Lower lobe of right lung (tissue), 2 donors: ENCODE measurements around the gene SNTG2. TPM values are rescaled to one million over a fixed set of nuclear protein-coding genes. Genes with fewer than 3 reads are reported as not detected.

Experiments used
- ATAC-seq, 2 donors: fragments of 200-7000 bp; cut with Tn5 transposase; one replicate each; pipeline ENCODE4 v1.9.1; 2020 to 2022; ENCODE audit warnings: mild to moderate bottlenecking in 2 of 2, moderate library complexity in 2 of 2
- DNase-seq: peaks from one replicate; pipeline ENCODE4 v3.0.0-alpha.2; 2020
- H3K27ac ChIP-seq: fragments of 200-600 bp; one replicate; pipeline ENCODE4 v1.8.0; 2022
- H3K27me3 ChIP-seq: fragments of 200-600 bp; one replicate; pipeline ENCODE4 v1.8.0; 2022; ENCODE audit warnings: low read depth
- H3K36me3 ChIP-seq: fragments of 200-600 bp; one replicate; pipeline ENCODE4 v1.8.0; 2022; ENCODE audit warnings: mild to moderate bottlenecking
- H3K4me1 ChIP-seq: fragments of 200-600 bp; one replicate; pipeline ENCODE4 v1.8.0; 2022
- H3K4me3 ChIP-seq: fragments of 200-600 bp; one replicate; pipeline ENCODE4 v1.8.0; 2022; ENCODE audit warnings: mild to moderate bottlenecking
- H3K9me3 ChIP-seq: fragments of 200-600 bp; one replicate; pipeline ENCODE4 v1.8.0; 2022
- intact Hi-C: fragments of 100-400 bp; cut with DNase I; formaldehyde crosslinking; loops from one replicate; pipeline ENCODE4 v1.11.0; 2022
- total RNA-seq: library from RNA; stranded (reverse); fragmentation: NEBNext Ultra II Directional; extraction: Animal tissue kit (Norgen Biotek cat#: 25700); gene quantifications from one replicate; pipeline ENCODE4 v1.2.1, GENCODE V29; 2021
- TF ChIP-seq, protein P1 (sequence below): fragments of 200-600 bp; IDR thresholded peaks from one replicate; pipeline ENCODE4 v1.8.0; 2022; ENCODE audit warnings: antibody characterized with exemption, mild to moderate bottlenecking
- donor health status: DM: no; HTN: yes; CAD: no; lungs with severe emphysema.

The SNTG2 gene
- total RNA-seq, 1 donor from 2014 or later: 1.4 TPM

DNA sequence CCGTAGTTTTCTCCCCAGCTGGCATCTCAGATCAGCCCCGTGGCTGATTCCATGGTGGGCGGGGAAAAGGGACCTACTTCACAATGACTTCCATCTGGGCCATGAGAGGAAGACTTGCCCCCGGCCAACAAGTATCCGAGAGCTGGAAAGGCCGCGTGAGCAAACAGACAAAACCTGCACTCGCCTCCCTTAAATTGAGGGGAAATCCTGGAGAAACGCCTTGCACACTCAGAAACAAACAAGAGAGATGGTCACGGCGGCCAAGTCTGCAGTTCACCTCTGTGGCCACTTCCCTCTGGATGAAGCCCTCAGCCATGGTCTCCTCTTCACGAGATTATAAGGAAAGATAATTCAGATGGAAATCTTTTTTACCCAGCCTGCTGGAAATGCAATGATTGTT lies 423.2 kb downstream of the SNTG2 start:
- Histone ChIP-seq H3K36me3 (no peaks in the 10 kb centered on the region), H3K27me3 (peaks cover 4% of the 10 kb centered on the region), H3K27ac (no peak overlapping the region), H3K4me3 (no peak overlapping the region), H3K9me3 (no peaks in the 10 kb centered on the region), H3K4me1 (no peaks in the 10 kb centered on the region)
- DNase-seq (no peak), ATAC-seq (no peak)
- intact Hi-C loops: no loop called here
- TF ChIP-seq, protein P1, sequence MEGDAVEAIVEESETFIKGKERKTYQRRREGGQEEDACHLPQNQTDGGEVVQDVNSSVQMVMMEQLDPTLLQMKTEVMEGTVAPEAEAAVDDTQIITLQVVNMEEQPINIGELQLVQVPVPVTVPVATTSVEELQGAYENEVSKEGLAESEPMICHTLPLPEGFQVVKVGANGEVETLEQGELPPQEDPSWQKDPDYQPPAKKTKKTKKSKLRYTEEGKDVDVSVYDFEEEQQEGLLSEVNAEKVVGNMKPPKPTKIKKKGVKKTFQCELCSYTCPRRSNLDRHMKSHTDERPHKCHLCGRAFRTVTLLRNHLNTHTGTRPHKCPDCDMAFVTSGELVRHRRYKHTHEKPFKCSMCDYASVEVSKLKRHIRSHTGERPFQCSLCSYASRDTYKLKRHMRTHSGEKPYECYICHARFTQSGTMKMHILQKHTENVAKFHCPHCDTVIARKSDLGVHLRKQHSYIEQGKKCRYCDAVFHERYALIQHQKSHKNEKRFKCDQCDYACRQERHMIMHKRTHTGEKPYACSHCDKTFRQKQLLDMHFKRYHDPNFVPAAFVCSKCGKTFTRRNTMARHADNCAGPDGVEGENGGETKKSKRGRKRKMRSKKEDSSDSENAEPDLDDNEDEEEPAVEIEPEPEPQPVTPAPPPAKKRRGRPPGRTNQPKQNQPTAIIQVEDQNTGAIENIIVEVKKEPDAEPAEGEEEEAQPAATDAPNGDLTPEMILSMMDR: no peak

DNA sequence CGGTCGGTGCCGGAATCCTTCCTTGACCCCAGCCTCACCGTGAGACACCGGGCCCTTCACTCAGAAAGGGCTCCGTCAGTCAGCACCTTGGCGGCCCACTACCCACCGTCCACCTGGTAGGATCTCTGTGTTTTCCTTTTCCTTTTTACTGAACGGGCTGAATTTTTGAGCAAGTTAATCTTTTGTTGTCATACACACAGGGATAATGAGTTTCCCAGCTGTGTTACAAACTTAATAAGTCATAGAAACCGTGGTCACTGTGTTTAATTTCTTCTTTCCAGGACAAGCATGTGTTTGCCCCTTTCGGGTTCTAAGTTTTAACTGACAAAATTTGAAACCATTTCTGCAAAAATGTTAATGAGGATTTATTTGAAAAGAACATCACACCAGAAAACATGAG lies 423.6 kb downstream of the SNTG2 start:
- Histone ChIP-seq H3K36me3 (no peaks in the 10 kb centered on the region), H3K9me3 (no peaks in the 10 kb centered on the region), H3K27me3 (peaks cover 4% of the 10 kb centered on the region), H3K4me1 (no peaks in the 10 kb centered on the region), H3K4me3 (no peak overlapping the region), H3K27ac (no peak overlapping the region)
- TF ChIP-seq, protein P1: no peak
- intact Hi-C loops: no loop called here
- DNase-seq (no peak), ATAC-seq (no peak)

DNA sequence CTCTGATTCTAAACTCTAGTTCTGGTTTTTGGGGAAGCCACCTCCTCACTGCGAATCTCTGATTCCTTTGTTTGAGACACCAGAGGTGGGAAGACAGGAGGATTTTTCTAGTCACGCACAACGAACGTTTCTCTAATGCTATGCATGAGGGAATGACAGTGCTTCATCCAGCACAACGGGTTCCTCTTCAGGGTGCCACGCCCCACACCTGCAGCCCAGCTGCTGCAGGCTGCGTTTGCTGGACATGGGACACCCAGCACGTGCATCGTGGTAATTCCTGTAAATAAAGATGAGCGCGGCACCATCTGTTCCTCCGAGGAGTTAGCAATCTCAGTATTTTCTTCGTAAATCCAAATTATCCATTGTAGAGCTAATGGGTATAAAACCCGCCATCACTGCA lies 425.1 kb downstream of the SNTG2 start:
- ATAC-seq (no peak), DNase-seq (no peak)
- TF ChIP-seq, protein P1: no peak
- no peaks in the 10 kb centered on the region for H3K9me3 ChIP-seq
- intact Hi-C loops: no loop called here
- H3K27ac ChIP-seq: no peak overlapping the region
- no peaks in the 10 kb centered on the region for H3K4me1 ChIP-seq
- no peaks in the 10 kb centered on the region for H3K36me3 ChIP-seq
- H3K4me3 ChIP-seq: no peak overlapping the region
- peaks cover 4% of the 10 kb centered on the region for H3K27me3 ChIP-seq

DNA sequence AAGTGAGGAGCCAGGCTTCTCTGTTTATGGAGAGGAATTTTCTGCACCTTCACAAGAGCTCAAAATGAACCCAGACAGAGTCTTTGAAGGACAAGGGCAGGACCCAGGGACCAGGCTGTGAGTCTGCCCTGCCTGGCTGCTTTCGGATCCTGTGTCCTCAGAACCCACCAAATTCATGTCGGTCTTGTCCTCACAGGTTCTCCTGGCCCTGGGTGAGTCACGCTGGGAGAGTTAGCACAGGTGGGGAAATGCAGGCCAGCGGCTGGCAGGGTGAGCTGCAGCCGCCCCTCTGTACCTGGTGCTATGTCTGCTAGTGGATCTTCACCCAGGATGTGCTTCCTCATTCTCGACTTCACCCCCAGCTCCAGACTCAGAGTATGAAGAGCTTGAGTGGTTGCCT lies 426.8 kb downstream of the SNTG2 start:
- Histone ChIP-seq H3K36me3 (no peaks in the 10 kb centered on the region), H3K27me3 (peaks cover 4% of the 10 kb centered on the region), H3K27ac (no peak overlapping the region), H3K4me3 (no peak overlapping the region), H3K4me1 (no peaks in the 10 kb centered on the region), H3K9me3 (no peaks in the 10 kb centered on the region)
- ATAC-seq: no peak
- DNase-seq: no peak
- intact Hi-C loops: no loop called here
- TF ChIP-seq, protein P1: no peak

DNA sequence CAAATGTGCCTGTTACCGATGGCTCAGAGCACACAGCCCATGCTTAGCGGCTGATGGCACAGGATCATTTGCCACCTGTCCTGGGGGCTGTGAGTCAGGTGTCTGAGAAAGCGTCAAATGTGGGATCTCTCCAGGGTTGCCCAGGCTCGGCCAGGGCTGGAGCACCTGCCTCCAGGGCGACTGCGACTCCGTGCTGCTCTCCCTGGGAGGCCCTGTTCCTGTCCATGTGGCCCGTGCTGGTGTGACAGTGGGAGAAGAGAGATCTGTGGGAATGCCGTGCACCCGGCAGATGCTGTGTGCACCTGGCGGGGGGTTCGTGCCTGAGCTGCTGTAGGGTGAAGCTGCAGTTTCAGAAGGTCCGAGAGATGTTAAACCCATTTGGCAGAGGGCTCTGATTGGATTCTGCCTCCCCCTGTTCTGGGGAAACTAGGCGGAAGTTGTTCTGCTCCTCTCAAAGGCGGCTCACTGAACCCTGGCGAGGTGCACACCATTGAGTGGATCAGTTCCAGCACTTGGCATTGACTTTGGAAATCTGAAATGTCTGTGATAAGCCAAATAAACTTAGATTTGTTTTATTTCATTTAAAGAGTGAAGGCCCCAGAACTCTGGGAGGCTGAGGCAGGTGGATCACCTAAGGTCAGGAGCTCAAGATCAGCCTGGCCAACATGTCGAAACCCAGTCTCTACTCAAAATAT lies 428.0 kb downstream of the SNTG2 start:
- DNase-seq: no peak
- Histone ChIP-seq H3K27me3 (peaks cover 4% of the 10 kb centered on the region), H3K4me1 (no peaks in the 10 kb centered on the region), H3K27ac (no peak overlapping the region), H3K4me3 (no peak overlapping the region), H3K9me3 (no peaks in the 10 kb centered on the region), H3K36me3 (no peaks in the 10 kb centered on the region)
- no peak for ATAC-seq
- intact Hi-C loops: no loop called here
- TF ChIP-seq, protein P1: no peak
